Measurements from ENCODE around the gene CASP8. TPM values are rescaled to one million over a fixed set of nuclear protein-coding genes. Genes with fewer than 3 reads are reported as not detected.

CASP8 gene
- total and polyA plus RNA-seq, 9 of the 15 experiments (the other 6 are each of a cell fraction or from before 2014, with no cell fraction given) = 10.2 to 31.4 (median 19.4) TPM

GRCh38 chr2:201275990-201276389 lies 15.7 kb downstream of the CASP8 start:
- DNase-seq (ENCODE audit: extremely low read depth in 1 of 4, low spot score in 3 of 4) = peak in 1 of 4 experiments; percentile 19
- Histone ChIP-seq H3K9me1 (ENCODE audit: control insufficient read depth, insufficient read depth, low read length) (no peaks in the 10 kb centered on the region), H3K9me3 (replicated peaks; ENCODE audit: control insufficient read depth, insufficient read depth, low read depth, low read length) (no peaks in the 10 kb centered on the region), H3K27me3 (ENCODE audit: control insufficient read depth in 2 of 2, insufficient read depth in 2 of 2, low read length in 2 of 2) (no peaks in the 10 kb centered on the region), H3K36me3 (ENCODE audit: control insufficient read depth, insufficient read depth, low read length) (peaks cover 70% of the 10 kb centered on the region; the same call in 2 of the 3 replicates), H3K4me3 (no peak overlapping the region), H3K9ac (ENCODE audit: insufficient read depth in 1 of 2, low read depth in 2 of 2, low read length in 2 of 2) (no peak overlapping the region), H4K20me1 (replicated peaks; ENCODE audit: control insufficient read depth, insufficient read depth, low read length) (no peaks in the 10 kb centered on the region), H3K4me2 (ENCODE audit: insufficient read depth, low read length) (no peak overlapping the region), H3K4me1 (replicated peaks in 1 of 2; ENCODE audit: control insufficient read depth in 2 of 2, insufficient read depth in 2 of 2, low read length in 2 of 2) (no peaks in the 10 kb centered on the region; a peak in 1 of 5 replicates), H3K27ac (ENCODE audit: extremely low read depth, low read depth, low read length) (no peak overlapping the region), H2AFZ (ENCODE audit: low read depth, low read length) (no peak overlapping the region), H3K79me2 (ENCODE audit: control insufficient read depth, insufficient read depth, low read length) (no peaks in the 10 kb centered on the region)
- in situ Hi-C loops (cut with MboI) (no loop called here), intact Hi-C loops (cut with micrococcal nuclease) (no loop called here)
- FAIRE-seq = no peak
- peak; percentile 78 for ATAC-seq
- BruUV-seq (replicated peaks) = no TSS peak
- ChIA-PET POLR2A (interaction anchor here (0.6 kb wide), 1 partner anchor 21 kb away, joined by 3 read pairs; no protein-coding TSS in a partner anchor), CTCF (ENCODE audit: low intra/inter-chr PET ratio) (no interaction called here)
- TF ChIP-seq, protein P1, sequence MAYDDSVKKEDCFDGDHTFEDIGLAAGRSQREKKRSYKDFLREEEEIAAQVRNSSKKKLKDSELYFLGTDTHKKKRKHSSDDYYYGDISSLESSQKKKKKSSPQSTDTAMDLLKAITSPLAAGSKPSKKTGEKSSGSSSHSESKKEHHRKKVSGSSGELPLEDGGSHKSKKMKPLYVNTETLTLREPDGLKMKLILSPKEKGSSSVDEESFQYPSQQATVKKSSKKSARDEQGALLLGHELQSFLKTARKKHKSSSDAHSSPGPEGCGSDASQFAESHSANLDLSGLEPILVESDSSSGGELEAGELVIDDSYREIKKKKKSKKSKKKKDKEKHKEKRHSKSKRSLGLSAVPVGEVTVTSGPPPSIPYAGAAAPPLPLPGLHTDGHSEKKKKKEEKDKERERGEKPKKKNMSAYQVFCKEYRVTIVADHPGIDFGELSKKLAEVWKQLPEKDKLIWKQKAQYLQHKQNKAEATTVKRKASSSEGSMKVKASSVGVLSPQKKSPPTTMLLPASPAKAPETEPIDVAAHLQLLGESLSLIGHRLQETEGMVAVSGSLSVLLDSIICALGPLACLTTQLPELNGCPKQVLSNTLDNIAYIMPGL (CRISPR knock-in tag; IDR thresholded peaks at IDR 0.05) = no peak
- peak in 1 of 3 experiments; percentile 6; a peak in 1 of 6 replicates for TF ChIP-seq CTCF (IDR thresholded peaks at IDR 0.05 in 2 of 3, conservative IDR thresholded peaks at IDR 0.05 in 1 of 3; ENCODE audit: insufficient read depth in 2 of 3, low read depth in 1 of 3, low read length in 3 of 3)
- 96% methylated on average over 5 of the region's 5 CpGs for WGBS (ENCODE audit: insufficient coverage, low coverage, missing lambda C conversion rate)
